Measurements from ENCODE around the gene DDX3X. TPM values are rescaled to one million over a fixed set of nuclear protein-coding genes. Genes with fewer than 3 reads are reported as not detected.

The DDX3X gene
- total and polyA plus RNA-seq, 9 of the 15 experiments (the other 6 are each of a cell fraction or from before 2014, with no cell fraction given) = 51.3 to 232 (median 138) TPM

DNA sequence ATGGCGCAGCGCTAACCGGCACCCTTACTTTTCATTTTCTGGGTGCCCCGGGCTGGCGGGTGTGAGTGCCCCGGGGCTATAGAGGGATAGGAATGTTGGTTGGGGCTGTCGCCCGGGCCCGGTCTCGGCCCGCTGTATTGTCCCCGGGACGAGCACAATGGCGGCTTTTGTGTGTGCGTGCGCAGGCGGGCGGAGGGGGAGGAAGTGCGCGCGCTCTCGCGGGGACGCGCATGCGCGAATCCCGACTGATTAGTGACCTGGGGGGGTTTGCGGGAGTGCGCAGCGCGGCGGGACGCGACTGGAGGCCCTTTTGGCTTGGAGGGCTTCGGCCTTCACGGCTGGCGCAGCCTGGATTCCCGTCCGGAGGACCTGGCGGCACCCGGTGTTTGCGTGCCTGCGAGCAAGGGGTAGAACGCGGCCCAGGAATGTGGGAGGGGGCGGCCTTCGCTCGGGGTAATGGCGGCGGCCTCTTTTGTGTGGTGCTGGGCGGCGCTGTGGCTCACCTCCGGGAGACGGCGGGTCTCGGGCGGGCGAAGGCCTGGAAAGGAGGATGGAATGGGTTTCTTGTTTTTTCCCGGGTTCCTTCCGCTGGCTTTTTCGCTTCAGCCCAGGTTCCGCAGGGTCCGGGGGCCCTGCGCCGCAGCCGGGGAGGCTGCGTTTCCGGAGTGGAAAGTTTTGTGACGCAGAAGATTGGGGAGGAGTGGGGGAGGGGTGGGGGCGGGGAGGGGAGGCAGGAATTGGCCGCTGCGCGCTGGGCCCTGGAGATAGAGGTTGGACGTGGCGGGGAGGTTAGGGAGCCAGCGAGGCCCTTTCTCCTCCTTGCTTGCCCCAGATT is 618 bp downstream of the DDX3X start (continued):
- TF ChIP-seq, protein P1, sequence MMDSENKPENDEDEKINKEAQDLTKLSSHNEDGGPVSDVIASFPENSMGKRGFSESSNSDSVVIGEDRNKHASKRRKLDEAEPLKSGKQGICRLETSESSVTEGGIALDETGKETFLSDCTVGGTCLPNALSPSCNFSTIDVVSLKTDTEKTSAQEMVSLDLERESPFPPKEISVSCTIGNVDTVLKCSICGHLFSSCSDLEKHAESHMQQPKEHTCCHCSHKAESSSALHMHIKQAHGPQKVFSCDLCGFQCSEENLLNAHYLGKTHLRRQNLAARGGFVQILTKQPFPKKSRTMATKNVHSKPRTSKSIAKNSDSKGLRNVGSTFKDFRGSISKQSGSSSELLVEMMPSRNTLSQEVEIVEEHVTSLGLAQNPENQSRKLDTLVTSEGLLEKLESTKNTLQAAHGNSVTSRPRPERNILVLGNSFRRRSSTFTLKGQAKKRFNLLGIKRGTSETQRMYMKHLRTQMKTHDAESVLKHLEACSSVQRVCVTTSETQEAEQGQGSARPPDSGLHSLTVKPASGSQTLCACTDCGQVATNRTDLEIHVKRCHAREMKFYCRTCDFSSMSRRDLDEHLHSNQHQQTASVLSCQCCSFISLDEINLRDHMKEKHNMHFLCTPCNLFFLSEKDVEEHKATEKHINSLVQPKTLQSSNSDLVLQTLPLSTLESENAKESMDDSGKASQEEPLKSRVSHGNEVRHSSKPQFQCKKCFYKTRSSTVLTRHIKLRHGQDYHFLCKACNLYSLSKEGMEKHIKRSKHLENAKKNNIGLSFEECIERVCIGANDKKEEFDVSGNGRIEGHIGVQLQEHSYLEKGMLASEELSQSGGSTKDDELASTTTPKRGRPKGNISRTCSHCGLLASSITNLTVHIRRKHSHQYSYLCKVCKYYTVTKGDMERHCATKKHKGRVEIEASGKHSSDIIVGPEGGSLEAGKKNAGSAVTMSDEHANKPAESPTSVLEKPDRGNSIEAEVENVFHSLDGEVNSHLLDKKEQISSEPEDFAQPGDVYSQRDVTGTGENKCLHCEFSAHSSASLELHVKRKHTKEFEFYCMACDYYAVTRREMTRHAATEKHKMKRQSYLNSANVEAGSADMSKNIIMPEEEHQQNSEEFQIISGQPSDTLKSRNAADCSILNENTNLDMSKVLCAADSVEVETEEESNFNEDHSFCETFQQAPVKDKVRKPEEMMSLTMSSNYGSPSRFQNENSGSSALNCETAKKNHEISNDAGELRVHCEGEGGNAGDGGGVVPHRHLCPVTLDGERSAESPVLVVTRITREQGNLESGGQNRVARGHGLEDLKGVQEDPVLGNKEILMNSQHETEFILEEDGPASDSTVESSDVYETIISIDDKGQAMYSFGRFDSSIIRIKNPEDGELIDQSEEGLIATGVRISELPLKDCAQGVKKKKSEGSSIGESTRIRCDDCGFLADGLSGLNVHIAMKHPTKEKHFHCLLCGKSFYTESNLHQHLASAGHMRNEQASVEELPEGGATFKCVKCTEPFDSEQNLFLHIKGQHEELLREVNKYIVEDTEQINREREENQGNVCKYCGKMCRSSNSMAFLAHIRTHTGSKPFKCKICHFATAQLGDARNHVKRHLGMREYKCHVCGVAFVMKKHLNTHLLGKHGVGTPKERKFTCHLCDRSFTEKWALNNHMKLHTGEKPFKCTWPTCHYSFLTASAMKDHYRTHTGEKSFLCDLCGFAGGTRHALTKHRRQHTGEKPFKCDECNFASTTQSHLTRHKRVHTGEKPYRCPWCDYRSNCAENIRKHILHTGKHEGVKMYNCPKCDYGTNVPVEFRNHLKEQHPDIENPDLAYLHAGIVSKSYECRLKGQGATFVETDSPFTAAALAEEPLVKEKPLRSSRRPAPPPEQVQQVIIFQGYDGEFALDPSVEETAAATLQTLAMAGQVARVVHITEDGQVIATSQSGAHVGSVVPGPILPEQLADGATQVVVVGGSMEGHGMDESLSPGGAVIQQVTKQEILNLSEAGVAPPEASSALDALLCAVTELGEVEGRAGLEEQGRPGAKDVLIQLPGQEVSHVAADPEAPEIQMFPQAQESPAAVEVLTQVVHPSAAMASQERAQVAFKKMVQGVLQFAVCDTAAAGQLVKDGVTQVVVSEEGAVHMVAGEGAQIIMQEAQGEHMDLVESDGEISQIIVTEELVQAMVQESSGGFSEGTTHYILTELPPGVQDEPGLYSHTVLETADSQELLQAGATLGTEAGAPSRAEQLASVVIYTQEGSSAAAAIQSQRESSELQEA (IDR thresholded peaks at IDR 0.05; ENCODE audit: low read depth) = peak; percentile 64; the same call in 1 of the 2 replicates
- TF ChIP-seq, protein P2, sequence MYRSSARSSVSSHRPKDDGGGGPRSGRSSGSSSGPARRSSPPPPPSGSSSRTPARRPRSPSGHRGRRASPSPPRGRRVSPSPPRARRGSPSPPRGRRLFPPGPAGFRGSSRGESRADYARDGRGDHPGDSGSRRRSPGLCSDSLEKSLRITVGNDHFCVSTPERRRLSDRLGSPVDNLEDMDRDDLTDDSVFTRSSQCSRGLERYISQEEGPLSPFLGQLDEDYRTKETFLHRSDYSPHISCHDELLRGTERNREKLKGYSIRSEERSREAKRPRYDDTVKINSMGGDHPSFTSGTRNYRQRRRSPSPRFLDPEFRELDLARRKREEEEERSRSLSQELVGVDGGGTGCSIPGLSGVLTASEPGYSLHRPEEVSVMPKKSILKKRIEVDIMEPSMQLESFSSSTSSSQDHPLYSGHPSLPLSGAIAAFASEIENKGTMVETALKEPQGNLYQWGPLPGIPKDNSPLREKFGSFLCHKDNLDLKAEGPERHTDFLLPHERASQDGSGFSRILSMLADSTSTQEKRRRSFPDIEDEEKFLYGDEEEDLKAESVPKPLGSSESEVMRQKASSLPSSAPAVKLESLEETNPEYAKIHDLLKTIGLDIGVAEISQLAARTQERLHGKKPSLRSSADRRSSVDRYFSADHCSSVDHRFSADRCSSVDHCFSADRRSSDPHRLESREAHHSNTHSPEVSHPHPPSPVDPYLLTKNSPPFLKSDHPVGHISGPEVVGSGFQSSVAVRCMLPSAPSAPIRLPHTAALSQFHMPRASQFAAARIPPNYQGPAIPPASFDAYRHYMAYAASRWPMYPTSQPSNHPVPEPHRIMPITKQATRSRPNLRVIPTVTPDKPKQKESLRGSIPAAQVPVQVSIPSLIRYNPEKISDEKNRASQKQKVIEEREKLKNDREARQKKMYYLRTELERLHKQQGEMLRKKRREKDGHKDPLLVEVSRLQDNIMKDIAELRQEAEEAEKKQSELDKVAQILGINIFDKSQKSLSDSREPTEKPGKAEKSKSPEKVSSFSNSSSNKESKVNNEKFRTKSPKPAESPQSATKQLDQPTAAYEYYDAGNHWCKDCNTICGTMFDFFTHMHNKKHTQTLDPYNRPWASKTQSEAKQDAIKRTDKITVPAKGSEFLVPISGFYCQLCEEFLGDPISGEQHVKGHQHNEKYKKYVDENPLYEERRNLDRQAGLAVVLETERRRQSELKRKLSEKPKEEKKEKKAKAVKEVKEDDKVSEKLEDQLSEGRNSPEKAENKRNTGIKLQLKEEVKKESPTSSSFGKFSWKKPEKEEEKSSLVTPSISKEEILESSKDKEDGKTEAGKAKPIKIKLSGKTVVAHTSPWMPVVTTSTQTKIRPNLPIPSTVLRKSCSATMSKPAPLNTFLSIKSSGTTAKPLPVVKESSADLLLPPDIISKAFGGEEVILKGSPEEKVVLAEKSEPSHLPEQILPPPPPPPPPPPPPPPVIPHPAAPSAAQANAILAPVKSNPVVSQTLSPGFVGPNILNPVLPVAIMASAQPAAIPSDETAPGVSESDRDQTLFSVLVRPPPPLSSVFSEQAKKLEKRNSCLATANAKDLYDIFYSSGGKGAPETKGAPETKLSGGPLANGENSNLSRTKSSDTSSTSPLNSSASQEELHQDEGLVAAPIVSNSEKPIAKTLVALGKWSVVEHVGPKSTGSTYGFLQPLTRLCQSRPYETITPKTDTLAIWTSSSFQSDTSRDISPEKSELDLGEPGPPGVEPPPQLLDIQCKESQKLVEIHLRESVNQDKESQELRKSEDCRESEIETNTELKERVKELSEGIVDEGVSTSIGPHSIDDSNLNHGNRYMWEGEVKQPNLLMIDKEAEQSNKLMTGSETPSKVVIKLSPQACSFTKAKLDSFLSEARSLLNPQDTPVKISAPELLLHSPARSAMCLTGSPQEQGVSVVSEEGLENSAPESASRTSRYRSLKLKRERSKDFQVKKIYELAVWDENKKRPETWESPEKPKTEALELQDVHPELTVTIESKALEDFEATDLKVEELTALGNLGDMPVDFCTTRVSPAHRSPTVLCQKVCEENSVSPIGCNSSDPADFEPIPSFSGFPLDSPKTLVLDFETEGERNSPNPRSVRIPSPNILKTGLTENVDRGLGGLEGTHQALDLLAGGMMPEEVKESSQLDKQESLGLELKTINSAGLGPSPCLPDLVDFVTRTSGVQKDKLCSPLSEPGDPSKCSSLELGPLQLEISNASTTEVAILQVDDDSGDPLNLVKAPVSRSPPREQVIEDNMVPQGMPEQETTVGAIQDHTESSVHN (IDR thresholded peaks at IDR 0.05; ENCODE audit: borderline replicate concordance in 1 of 2, low read depth in 1 of 2) = no peak
- TF ChIP-seq NCOR1 (IDR thresholded peaks at IDR 0.05) = no peak
- TF ChIP-seq RBFOX2 (IDR thresholded peaks at IDR 0.05; ENCODE audit: low read depth, low read length) = peak; percentile 99
- peak; percentile 29; the same call in 1 of the 2 replicates for TF ChIP-seq SMAD4 (CRISPR knock-in tag; conservative IDR thresholded peaks at IDR 0.05)
- no peak for TF ChIP-seq ZNF780A (CRISPR knock-in tag; IDR thresholded peaks at IDR 0.05)
- TF ChIP-seq ZNF217 (CRISPR knock-in tag; IDR thresholded peaks at IDR 0.05) = no peak
- no peak for TF ChIP-seq SMARCA4 (IDR thresholded peaks at IDR 0.05)
- no peak for TF ChIP-seq RAD21 (CRISPR knock-in tag; conservative IDR thresholded peaks at IDR 0.05 in 1 of 2, IDR thresholded peaks at IDR 0.05 in 1 of 2)
- no peak for TF ChIP-seq ZNF134 (CRISPR knock-in tag; conservative IDR thresholded peaks at IDR 0.05)
- no peak for TF ChIP-seq ZNF121 (CRISPR knock-in tag; conservative IDR thresholded peaks at IDR 0.05)
